HL-60 (cell line): Measurements from ENCODE around the gene NCOA3.

Source experiments
- DNase-seq, 2 experiments: peaks; one replicate each; pipeline ENCODE4 v3.0.0-alpha.2; 2010 to 2020; ENCODE audit warnings: low read depth in 1 of 2, low spot score in 1 of 2
- H3K27ac ChIP-seq: fragments of 250-450 bp; sonication (Bioruptor Pico); replicated peaks from 2 replicates; pipeline ENCODE4 v1.5.1; 2020; ENCODE audit warnings: mild to moderate bottlenecking, moderate library complexity
- H3K27me3 ChIP-seq: fragments of 250-450 bp; sonication (Bioruptor Pico); 2 replicates; pipeline ENCODE4 v1.5.1; 2021; ENCODE audit warnings: mild to moderate bottlenecking, moderate library complexity; ENCODE audit not compliant: insufficient read depth, poor library complexity, severe bottlenecking
- H3K4me3 ChIP-seq: replicated peaks from 2 replicates; pipeline ENCODE4 v1.5.1; 2011; ENCODE audit warnings: mild to moderate bottlenecking, control low read depth, low read length; ENCODE audit not compliant: insufficient read depth
- GABPA ChIP-seq: IDR thresholded peaks from 2 replicates; pipeline ENCODE4 v1.6.1; 2012; ENCODE audit warnings: low read depth
- POLR2AphosphoS5 ChIP-seq: IDR thresholded peaks from 2 replicates; pipeline ENCODE4 v1.6.1; 2012; ENCODE audit warnings: low read depth
- SPI1 ChIP-seq: IDR thresholded peaks from 2 replicates; pipeline ENCODE4 v1.6.1; 2012; ENCODE audit warnings: low read depth, mild to moderate bottlenecking, borderline replicate concordance
- TF ChIP-seq, protein P1 (sequence below): IDR thresholded peaks from 2 replicates; pipeline ENCODE4 v1.6.1; 2012; ENCODE audit warnings: low read depth; ENCODE audit not compliant: insufficient replicate concordance
- TF ChIP-seq, protein P2 (sequence below): IDR thresholded peaks from one replicate; pipeline ENCODE4 v1.5.1; 2011; ENCODE audit warnings: low read length, control low read depth, inconsistent platforms; ENCODE audit not compliant: insufficient read depth

NCOA3 gene

DNA sequence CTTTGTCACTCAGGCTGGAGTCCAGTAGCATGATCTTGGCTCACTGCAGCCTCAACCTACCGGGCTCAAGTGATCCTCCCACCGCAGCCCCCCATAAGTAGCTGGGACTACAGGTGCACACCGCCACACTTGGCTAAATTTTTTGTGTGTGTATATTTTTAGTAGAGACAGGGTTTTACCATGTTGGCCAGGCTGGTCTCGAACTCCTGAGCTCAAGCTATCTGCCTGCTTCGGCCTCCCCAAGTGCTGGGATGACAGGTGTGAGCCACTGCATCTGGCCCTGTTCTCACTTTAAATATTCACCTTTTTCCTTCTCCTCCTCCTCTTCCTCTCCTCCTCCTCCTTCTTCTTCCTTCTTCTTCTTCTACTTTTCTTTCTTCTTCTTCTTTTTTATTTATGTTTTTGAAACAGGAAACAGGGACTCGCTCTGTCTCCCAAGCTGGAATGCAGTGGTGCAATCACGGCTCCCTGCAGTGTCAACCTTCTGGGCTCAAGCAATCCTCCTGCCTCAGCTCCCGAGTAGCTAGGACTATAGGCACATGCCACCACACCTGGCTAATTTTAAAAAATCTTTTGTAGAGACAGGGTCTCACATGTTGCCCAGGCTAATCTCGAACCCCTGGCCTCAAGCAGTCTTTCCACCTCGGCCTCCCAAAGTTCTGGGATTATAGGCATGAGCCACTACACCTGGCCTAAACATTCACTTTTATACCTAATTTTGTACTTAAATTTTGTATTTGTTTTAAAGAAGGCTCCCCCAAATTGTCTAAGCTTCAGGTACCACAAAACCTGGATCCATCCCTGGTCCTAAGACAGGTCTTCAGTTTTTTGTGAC is 47.2 kb upstream of the NCOA3 start:
- H3K27ac ChIP-seq: no peak overlapping the region
- DNase-seq: no peak
- TF ChIP-seq POLR2AphosphoS5 (no peak), SPI1 (no peak), GABPA (no peak)
- TF ChIP-seq, protein P1, sequence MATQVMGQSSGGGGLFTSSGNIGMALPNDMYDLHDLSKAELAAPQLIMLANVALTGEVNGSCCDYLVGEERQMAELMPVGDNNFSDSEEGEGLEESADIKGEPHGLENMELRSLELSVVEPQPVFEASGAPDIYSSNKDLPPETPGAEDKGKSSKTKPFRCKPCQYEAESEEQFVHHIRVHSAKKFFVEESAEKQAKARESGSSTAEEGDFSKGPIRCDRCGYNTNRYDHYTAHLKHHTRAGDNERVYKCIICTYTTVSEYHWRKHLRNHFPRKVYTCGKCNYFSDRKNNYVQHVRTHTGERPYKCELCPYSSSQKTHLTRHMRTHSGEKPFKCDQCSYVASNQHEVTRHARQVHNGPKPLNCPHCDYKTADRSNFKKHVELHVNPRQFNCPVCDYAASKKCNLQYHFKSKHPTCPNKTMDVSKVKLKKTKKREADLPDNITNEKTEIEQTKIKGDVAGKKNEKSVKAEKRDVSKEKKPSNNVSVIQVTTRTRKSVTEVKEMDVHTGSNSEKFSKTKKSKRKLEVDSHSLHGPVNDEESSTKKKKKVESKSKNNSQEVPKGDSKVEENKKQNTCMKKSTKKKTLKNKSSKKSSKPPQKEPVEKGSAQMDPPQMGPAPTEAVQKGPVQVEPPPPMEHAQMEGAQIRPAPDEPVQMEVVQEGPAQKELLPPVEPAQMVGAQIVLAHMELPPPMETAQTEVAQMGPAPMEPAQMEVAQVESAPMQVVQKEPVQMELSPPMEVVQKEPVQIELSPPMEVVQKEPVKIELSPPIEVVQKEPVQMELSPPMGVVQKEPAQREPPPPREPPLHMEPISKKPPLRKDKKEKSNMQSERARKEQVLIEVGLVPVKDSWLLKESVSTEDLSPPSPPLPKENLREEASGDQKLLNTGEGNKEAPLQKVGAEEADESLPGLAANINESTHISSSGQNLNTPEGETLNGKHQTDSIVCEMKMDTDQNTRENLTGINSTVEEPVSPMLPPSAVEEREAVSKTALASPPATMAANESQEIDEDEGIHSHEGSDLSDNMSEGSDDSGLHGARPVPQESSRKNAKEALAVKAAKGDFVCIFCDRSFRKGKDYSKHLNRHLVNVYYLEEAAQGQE: no peak
- TF ChIP-seq, protein P2, sequence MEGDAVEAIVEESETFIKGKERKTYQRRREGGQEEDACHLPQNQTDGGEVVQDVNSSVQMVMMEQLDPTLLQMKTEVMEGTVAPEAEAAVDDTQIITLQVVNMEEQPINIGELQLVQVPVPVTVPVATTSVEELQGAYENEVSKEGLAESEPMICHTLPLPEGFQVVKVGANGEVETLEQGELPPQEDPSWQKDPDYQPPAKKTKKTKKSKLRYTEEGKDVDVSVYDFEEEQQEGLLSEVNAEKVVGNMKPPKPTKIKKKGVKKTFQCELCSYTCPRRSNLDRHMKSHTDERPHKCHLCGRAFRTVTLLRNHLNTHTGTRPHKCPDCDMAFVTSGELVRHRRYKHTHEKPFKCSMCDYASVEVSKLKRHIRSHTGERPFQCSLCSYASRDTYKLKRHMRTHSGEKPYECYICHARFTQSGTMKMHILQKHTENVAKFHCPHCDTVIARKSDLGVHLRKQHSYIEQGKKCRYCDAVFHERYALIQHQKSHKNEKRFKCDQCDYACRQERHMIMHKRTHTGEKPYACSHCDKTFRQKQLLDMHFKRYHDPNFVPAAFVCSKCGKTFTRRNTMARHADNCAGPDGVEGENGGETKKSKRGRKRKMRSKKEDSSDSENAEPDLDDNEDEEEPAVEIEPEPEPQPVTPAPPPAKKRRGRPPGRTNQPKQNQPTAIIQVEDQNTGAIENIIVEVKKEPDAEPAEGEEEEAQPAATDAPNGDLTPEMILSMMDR: no peak
- H3K27me3 ChIP-seq: no peaks in the 10 kb centered on the region
- H3K4me3 ChIP-seq: no peak overlapping the region

DNA sequence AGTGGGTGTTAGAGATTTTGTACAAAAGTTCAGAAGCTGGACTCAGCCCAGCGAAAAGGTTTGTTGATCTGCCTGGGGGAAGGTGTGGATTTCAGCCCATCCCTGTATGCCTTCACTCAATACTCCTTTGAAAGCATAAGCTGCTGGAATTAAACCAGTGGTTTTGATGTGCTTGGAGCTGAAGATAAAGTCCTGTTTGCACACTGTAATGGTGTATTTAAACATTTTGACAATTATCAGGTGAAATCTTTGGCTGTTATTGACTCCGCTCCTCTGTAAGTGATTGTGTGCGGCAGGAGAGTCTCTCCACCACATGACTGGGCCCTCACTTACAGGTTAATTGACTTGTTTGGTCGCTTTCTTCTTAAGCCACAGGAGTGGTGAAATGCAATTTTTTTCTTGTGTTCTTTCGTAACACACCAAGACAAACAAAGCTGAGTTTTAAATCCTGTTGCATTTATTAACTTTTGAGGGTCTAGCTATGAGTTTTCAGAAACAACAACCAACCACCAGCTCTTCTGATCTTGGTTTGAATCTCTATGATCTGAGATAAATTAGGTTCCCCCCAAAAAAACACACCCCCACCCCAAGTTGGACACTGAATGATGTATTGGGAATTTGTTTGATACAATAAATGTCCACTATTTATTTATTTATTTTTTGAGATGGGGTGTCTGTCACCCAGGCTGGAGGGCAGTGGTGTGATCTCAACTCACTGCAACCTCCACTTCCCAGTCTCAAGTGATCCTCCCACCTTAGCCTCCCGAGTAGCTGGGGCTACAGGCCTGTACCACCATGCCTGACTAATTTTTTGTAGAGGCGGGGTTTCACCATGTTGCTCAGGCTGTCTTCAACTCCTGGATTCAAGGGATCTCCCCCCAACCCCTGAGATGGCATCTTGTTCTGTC is 46.3 kb upstream of the NCOA3 start:
- H3K27me3 ChIP-seq: no peaks in the 10 kb centered on the region
- H3K27ac ChIP-seq: no peak overlapping the region
- TF ChIP-seq POLR2AphosphoS5: no peak
- TF ChIP-seq SPI1: no peak
- TF ChIP-seq, protein P2: no peak
- TF ChIP-seq, protein P1: no peak
- TF ChIP-seq GABPA: no peak
- H3K4me3 ChIP-seq: no peak overlapping the region
- DNase-seq: no peak

DNA sequence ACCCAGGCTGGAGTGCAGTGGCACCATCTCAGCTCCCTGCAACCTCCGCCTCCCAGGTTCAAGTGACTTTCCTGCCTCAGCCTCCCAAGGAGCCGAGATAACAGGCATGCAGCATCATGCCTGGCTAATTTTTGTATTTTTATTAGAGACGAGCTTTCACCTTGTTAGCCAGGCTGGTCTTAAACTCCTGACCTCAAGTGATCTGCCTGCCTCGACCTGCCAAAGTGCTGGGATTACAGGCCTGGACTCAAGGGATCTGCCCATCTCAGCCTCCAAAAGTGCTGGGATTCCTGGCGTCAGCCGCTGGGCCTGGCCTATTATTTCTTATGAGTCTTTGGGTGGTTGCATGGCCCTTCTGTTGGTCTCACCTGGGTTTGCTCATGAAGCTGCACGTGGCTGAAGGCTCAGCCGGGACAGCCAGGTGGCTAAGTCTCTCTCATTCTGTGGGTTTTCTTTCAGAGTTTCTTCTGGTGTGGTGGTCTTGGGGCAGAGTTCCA is 45.6 kb upstream of the NCOA3 start:
- Histone ChIP-seq H3K27ac (no peak overlapping the region), H3K4me3 (no peak overlapping the region), H3K27me3 (no peaks in the 10 kb centered on the region)
- TF ChIP-seq SPI1: no peak
- TF ChIP-seq, protein P1: no peak
- TF ChIP-seq GABPA: no peak
- no peak for TF ChIP-seq POLR2AphosphoS5
- TF ChIP-seq, protein P2: no peak
- DNase-seq: no peak
